HCT116 (cell line): ENCODE data around the gene ROBO1. TPM values are rescaled to one million over a fixed set of nuclear protein-coding genes. Genes with fewer than 3 reads are reported as not detected.

ENCODE experiments used
- ATAC-seq: fragments of 200-7000 bp; cut with Tn5 transposase; 2 replicates; pipeline ENCODE4 v1.9.1; 2020; ENCODE audit warnings: mild to moderate bottlenecking, moderate library complexity
- BruUV-seq: library from RNA; stranded (reverse); fragments of 400-500 nt; replicated peaks from 2 replicates; lab custom pipeline; 2021; lab: Mats Ljungman, UMichigan
- CTCF ChIA-PET: fragments of 300-600 bp; sonication (Branson Sonifier 250); formaldehyde crosslinking; loops from one replicate; lab custom pipeline; 2021; ENCODE audit warnings: antibody characterized with exemption; lab: Charles Lee
- POLR2A ChIA-PET: fragments of 300-600, 350-600 bp; sonication (Branson Sonifier 250); formaldehyde crosslinking; loops from one replicate; lab custom pipeline; 2021; ENCODE audit warnings: antibody characterized with exemption; lab: Charles Lee
- RAD21 ChIA-PET, 2 experiments: fragments of 300-600 bp; sonication (Branson Sonifier 250); formaldehyde crosslinking; loops; one replicate each; lab custom pipeline; 2023; ENCODE audit warnings: low total read pairs in 2 of 2; ENCODE audit not compliant: uncharacterized antibody in 2 of 2, unreplicated experiment in 2 of 2, low non-redundant PET in 1 of 2; lab: Charles Lee
- DNase-seq: peaks from one replicate; pipeline ENCODE4 v3.0.0-alpha.2; 2010; ENCODE audit warnings: low read depth, low spot score
- H2AFZ ChIP-seq: fragments of 200-600 bp; shearing (Covaris generic), sonication (generic); 2 replicates; pipeline ENCODE4 v1.6.1; 2017; ENCODE audit warnings: low read depth, mixed run types, mixed read lengths, antibody characterized with exemption, low read length; ENCODE audit not compliant: poor library complexity, severe bottlenecking
- H3K27ac ChIP-seq: 2 replicates; pipeline ENCODE4 v1.5.1; 2012; ENCODE audit warnings: low read depth, low read length
- H3K27me3 ChIP-seq: fragments of 200-600 bp; sonication (generic); 2 replicates; pipeline ENCODE4 v1.6.1; 2016; ENCODE audit warnings: mixed run types, low read length, mixed read lengths; ENCODE audit not compliant: insufficient read depth
- H3K36me3 ChIP-seq, 2 experiments: fragments of 200-500 bp in 1 of 2; fragments of 200-600 bp in 1 of 2; sonication (Bioruptor generic) in 1 of 2; sonication (generic) in 1 of 2; 2 replicates each; pipeline versions ENCODE4 v1.5.1 to v1.6.1; 2014 to 2016; ENCODE audit warnings: low read length in 2 of 2, inconsistent platforms in 1 of 2, mixed read lengths in 1 of 2, mixed run types in 1 of 2; ENCODE audit not compliant: insufficient read depth in 2 of 2, control insufficient read depth in 1 of 2
- H3K4me1 ChIP-seq, 2 experiments: fragments of 200-600 bp in 1 of 2; sonication (generic) in 1 of 2; 2 replicates each; pipeline versions ENCODE4 v1.5.1 to v1.6.1; 2012 to 2017; ENCODE audit warnings: low read length in 2 of 2, inconsistent platforms in 1 of 2, mild to moderate bottlenecking in 1 of 2, mixed read lengths in 1 of 2, mixed run types in 1 of 2, moderate library complexity in 1 of 2; ENCODE audit not compliant: insufficient read depth in 2 of 2, control insufficient read depth in 1 of 2
- H3K4me2 ChIP-seq: fragments of 200-600 bp; sonication (generic); 2 replicates; pipeline ENCODE4 v1.6.1; 2017; ENCODE audit warnings: mixed run types, low read length, mixed read lengths
- H3K4me3 ChIP-seq, 2 experiments: fragments of 200-600 bp in 1 of 2; sonication (generic) in 1 of 2; replicated peaks in 1 of 2; 2 replicates each; pipeline ENCODE4 v1.5.1; 2011 to 2016; ENCODE audit warnings: low read length in 2 of 2, control low read depth in 1 of 2, low read depth in 1 of 2, mild to moderate bottlenecking in 1 of 2, mixed read lengths in 1 of 2, mixed run types in 1 of 2
- H3K79me2 ChIP-seq: fragments of 200-600 bp; sonication (generic); 2 replicates; pipeline ENCODE4 v1.6.1; 2017; ENCODE audit warnings: mild to moderate bottlenecking, mixed run types, low read length, moderate library complexity, mixed read lengths; ENCODE audit not compliant: insufficient read depth
- H3K9ac ChIP-seq: fragments of 200-600 bp; sonication (generic); 2 replicates; pipeline ENCODE4 v1.6.1; 2016; ENCODE audit warnings: low read length, mixed read lengths
- H3K9me2 ChIP-seq: fragments of 200-600 bp; sonication (generic), shearing (Covaris generic); 2 replicates; pipeline ENCODE4 v1.6.1; 2017; ENCODE audit warnings: mixed run types, mild to moderate bottlenecking, moderate library complexity; ENCODE audit not compliant: insufficient read depth
- H3K9me3 ChIP-seq, 2 experiments: fragments of 200-500 bp in 1 of 2; fragments of 200-600 bp in 1 of 2; sonication (Bioruptor generic) in 1 of 2; sonication (generic) in 1 of 2; 2 replicates each; pipeline ENCODE4 v1.6.1; 2014 to 2017; ENCODE audit warnings: low read length in 2 of 2, mixed read lengths in 2 of 2, inconsistent platforms in 1 of 2, low read depth in 1 of 2, mild to moderate bottlenecking in 1 of 2, mixed run types in 1 of 2, moderate library complexity in 1 of 2; ENCODE audit not compliant: control insufficient read depth in 1 of 2, insufficient read depth in 1 of 2
- H4K20me1 ChIP-seq: fragments of 200-600 bp; sonication (generic), shearing (Covaris generic); 2 replicates; pipeline ENCODE4 v1.6.1; 2017; ENCODE audit warnings: mixed run types, mild to moderate bottlenecking, moderate library complexity; ENCODE audit not compliant: insufficient read depth
- ATF3 ChIP-seq: IDR thresholded peaks from 2 replicates; pipeline ENCODE4 v1.6.1; 2012
- EGR1 ChIP-seq: IDR thresholded peaks from 2 replicates; pipeline ENCODE4 v1.6.1; 2012; ENCODE audit warnings: low read depth
- FOSL1 ChIP-seq: IDR thresholded peaks from 2 replicates; pipeline ENCODE4 v1.6.1; 2012; ENCODE audit warnings: low read depth
- JUND ChIP-seq: IDR thresholded peaks from 2 replicates; pipeline ENCODE4 v1.6.1; 2012
- RAD21 ChIP-seq: IDR thresholded peaks from 2 replicates; pipeline ENCODE4 v1.6.1; 2012; ENCODE audit warnings: low read depth, mild to moderate bottlenecking
- SIN3A ChIP-seq: IDR thresholded peaks from 2 replicates; pipeline ENCODE4 v1.6.1; 2012; ENCODE audit warnings: low read depth
- SP1 ChIP-seq: IDR thresholded peaks from 2 replicates; pipeline ENCODE4 v1.6.1; 2012; ENCODE audit warnings: low read depth
- ZBTB33 ChIP-seq: IDR thresholded peaks from 2 replicates; pipeline ENCODE4 v1.6.1; 2011; ENCODE audit warnings: mild to moderate bottlenecking, low read length, moderate library complexity; ENCODE audit not compliant: insufficient replicate concordance; ENCODE audit errors: extremely low read depth
- ZFX ChIP-seq: fragments of 450-650 bp; IDR thresholded peaks from 2 replicates; pipeline ENCODE4 v1.6.1; 2017
- ZNF274 ChIP-seq: fragments of 200-500 bp; sonication (Bioruptor generic); IDR thresholded peaks from 2 replicates; pipeline ENCODE4 v1.6.1; 2014; ENCODE audit warnings: mild to moderate bottlenecking, low read depth, low read length, inconsistent platforms
- intact Hi-C: fragments of 100-400 bp; cut with micrococcal nuclease; formaldehyde crosslinking; loops from 2 replicates; pipeline ENCODE4 v1.10.0; 2022
- total RNA-seq: library from RNA; stranded (reverse); gene quantifications from one replicate; pipeline ENCODE4 v1.2.1, GENCODE V29; 2021; ENCODE audit not compliant: unreplicated experiment
- TF ChIP-seq, protein P1 (sequence below): IDR thresholded peaks from 2 replicates; pipeline ENCODE4 v1.6.1; 2012

Gene ROBO1
- total RNA-seq, 1 experiment from 2014 or later = 0.27 TPM

DNA sequence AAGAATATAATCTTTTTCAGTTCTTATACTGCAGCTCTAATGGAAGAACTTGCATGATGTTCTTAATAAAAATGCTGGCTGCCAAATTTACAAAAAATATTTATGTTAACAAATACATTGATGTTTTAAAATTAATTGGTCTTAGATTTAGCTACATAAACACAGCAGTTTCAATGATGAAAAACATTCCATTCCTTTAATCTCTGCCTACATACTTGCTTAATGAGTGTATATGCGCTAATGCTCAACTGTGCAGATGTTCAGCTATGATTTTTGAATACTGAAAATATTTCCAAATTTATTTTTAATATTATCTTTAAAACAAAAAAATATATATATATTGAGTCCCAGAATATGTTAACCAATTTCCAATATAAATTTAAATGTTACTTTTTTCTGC lies 867.4 kb downstream of the ROBO1 start:
- intact Hi-C loops = no loop called here
- BruUV-seq = no TSS peak
- no peaks in the 10 kb centered on the region for H3K4me1 ChIP-seq
- H3K79me2 ChIP-seq = no peaks in the 10 kb centered on the region
- H3K9me3 ChIP-seq = peaks cover 0 to 18% of the 10 kb centered on the region in 2 experiments; a peak in 2 of 4 replicates
- ChIA-PET RAD21 (no interaction called here), CTCF (no interaction called here), POLR2A (no interaction called here)
- DNase-seq (no peak), ATAC-seq (no peak)
- H2AFZ ChIP-seq = no peak overlapping the region
- H3K9me2 ChIP-seq = no peaks in the 10 kb centered on the region
- no peaks in the 10 kb centered on the region for H3K36me3 ChIP-seq
- H3K9ac ChIP-seq = no peak overlapping the region
- TF ChIP-seq ATF3 (no peak), ZBTB33 (no peak), ZNF274 (no peak), SP1 (no peak), RAD21 (no peak), SIN3A (no peak), JUND (no peak)
- TF ChIP-seq, protein P1, sequence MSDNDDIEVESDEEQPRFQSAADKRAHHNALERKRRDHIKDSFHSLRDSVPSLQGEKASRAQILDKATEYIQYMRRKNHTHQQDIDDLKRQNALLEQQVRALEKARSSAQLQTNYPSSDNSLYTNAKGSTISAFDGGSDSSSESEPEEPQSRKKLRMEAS = no peak
- H3K27ac ChIP-seq = no peak overlapping the region
- no peak overlapping the region for H3K4me2 ChIP-seq
- no peaks in the 10 kb centered on the region for H4K20me1 ChIP-seq
- no peaks in the 10 kb centered on the region for H3K27me3 ChIP-seq
- no peak overlapping the region for H3K4me3 ChIP-seq

GRCh38 chr3:78895528-78895927 lies 872.3 kb downstream of the ROBO1 start:
- H4K20me1 ChIP-seq = no peaks in the 10 kb centered on the region
- no TSS peak for BruUV-seq
- CTCF ChIA-PET = no interaction called here
- H3K4me1 ChIP-seq = no peaks in the 10 kb centered on the region
- TF ChIP-seq FOSL1 = no peak
- TF ChIP-seq SIN3A = no peak
- no peak for TF ChIP-seq EGR1
- no peak for TF ChIP-seq RAD21
- TF ChIP-seq SP1 = no peak
- TF ChIP-seq ZFX = no peak
- TF ChIP-seq, protein P1 = no peak
- TF ChIP-seq ZNF274 = no peak
- H3K9me3 ChIP-seq = peaks cover 0 to 16% of the 10 kb centered on the region in 2 experiments; a peak in 2 of 4 replicates
- H3K27me3 ChIP-seq = no peaks in the 10 kb centered on the region
- DNase-seq = no peak
- H3K27ac ChIP-seq = no peak overlapping the region
- H3K4me2 ChIP-seq = no peak overlapping the region
- H3K9ac ChIP-seq = no peak overlapping the region
- POLR2A ChIA-PET = no interaction called here
- no peak overlapping the region for H3K4me3 ChIP-seq
- H3K36me3 ChIP-seq = no peaks in the 10 kb centered on the region
- intact Hi-C loops = no loop called here
- no peaks in the 10 kb centered on the region for H3K79me2 ChIP-seq
- H2AFZ ChIP-seq = no peak overlapping the region
- H3K9me2 ChIP-seq = no peaks in the 10 kb centered on the region
- no peak for ATAC-seq
- RAD21 ChIA-PET = no interaction called here
